A549 (cell line): ENCODE measurements around the gene REL.

ENCODE experiments used
- CTCF ChIP-seq: fragments of >200 bp; sonication (Bioruptor Twin); formaldehyde crosslinking; IDR thresholded peaks from 3 replicates; pipeline ENCODE4 v1.5.1; 2016
- ESRRA ChIP-seq: fragments of 150-350 bp; IDR thresholded peaks from 2 replicates; pipeline ENCODE4 v1.6.1; 2014; ENCODE audit warnings: mild to moderate bottlenecking, low read length, borderline replicate concordance
- GATA3 ChIP-seq: IDR thresholded peaks from 2 replicates; pipeline ENCODE4 v1.6.1; 2012; ENCODE audit warnings: borderline replicate concordance
- HDAC2 ChIP-seq: fragments of 200-600 bp; sonication (generic); IDR thresholded peaks from 2 replicates; pipeline ENCODE4 v1.6.1; 2016
- HEYL ChIP-seq: fragments of 250-450 bp; sonication (Bioruptor Pico); IDR thresholded peaks from 2 replicates; pipeline ENCODE4 v1.8.0; 2021; ENCODE audit warnings: mild to moderate bottlenecking, moderate library complexity
- HMGXB4 ChIP-seq: fragments of 250-450 bp; sonication (Bioruptor Pico); IDR thresholded peaks from 2 replicates; pipeline ENCODE4 v1.5.0; 2021; ENCODE audit warnings: mild to moderate bottlenecking, moderate library complexity, borderline replicate concordance
- MAX ChIP-seq: IDR thresholded peaks from 2 replicates; pipeline ENCODE4 v1.6.1; 2012
- PBX3 ChIP-seq: IDR thresholded peaks from 2 replicates; pipeline ENCODE4 v1.6.1; 2012
- POLR2A ChIP-seq: IDR thresholded peaks from 2 replicates; pipeline ENCODE4 v1.6.1; 2012; ENCODE audit warnings: mild to moderate bottlenecking, low read length

- TF ChIP-seq HEYL (no peak), CTCF (no peak), MAX (no peak), HDAC2 (no peak), HMGXB4 (no peak), ESRRA (no peak), PBX3 (no peak), POLR2A (no peak), GATA3 (no peak)
These were observed 24.3 kb upstream of the REL start for GRCh38 chr2:60857056-60857455.
